GM23338 (cell line): ENCODE results near the gene LIPT1. TPM values are rescaled to one million over a fixed set of nuclear protein-coding genes. Genes with fewer than 3 reads are reported as not detected.
A peak's percentile ranks its signal among the peaks of the same experiment; 100 is the strongest.
"Not testable (repeated sequence)": the region's sequence is repeated elsewhere in the genome, so short reads cannot be mapped to it uniquely, and the experiment has no call there.

Source experiments
- ATAC-seq: fragments of 200-7000 bp; cut with Tn5 transposase; 3 replicates; pipeline ENCODE4 v1.9.1; 2020
- DNase-seq: peaks from one replicate; pipeline ENCODE4 v3.0.0-alpha.2; 2015; ENCODE audit warnings: low spot score
- H2AFZ ChIP-seq: fragments of 200-600 bp; sonication (generic); 2 replicates; pipeline ENCODE4 v1.8.0; 2016; ENCODE audit warnings: antibody characterized with exemption, mild to moderate bottlenecking, moderate library complexity
- H3F3A ChIP-seq: fragments of 200-600 bp; sonication (generic); replicated peaks from 2 replicates; pipeline ENCODE4 v1.8.0; 2017; ENCODE audit warnings: antibody characterized with exemption, mixed run types, low read depth
- H3K27ac ChIP-seq: fragments of 200-600 bp; sonication (generic); 2 replicates; pipeline ENCODE4 v1.6.1; 2016; ENCODE audit warnings: low read depth
- H3K27me3 ChIP-seq: fragments of 200-600 bp; sonication (generic); 2 replicates; pipeline ENCODE4 v1.8.0; 2016; ENCODE audit warnings: mild to moderate bottlenecking, mixed run types, moderate library complexity; ENCODE audit not compliant: insufficient read depth
- H3K36me3 ChIP-seq: fragments of 200-600 bp; sonication (generic); 2 replicates; pipeline ENCODE4 v1.8.0; 2016; ENCODE audit warnings: mild to moderate bottlenecking; ENCODE audit not compliant: insufficient read depth
- H3K4me1 ChIP-seq: fragments of 200-600 bp; sonication (generic); 2 replicates; pipeline ENCODE4 v1.8.0; 2016; ENCODE audit warnings: mild to moderate bottlenecking, moderate library complexity; ENCODE audit not compliant: insufficient read depth
- H3K4me2 ChIP-seq: fragments of 200-600 bp; sonication (generic); 2 replicates; pipeline ENCODE4 v1.7.1; 2017; ENCODE audit warnings: mixed run types
- H3K4me3 ChIP-seq: fragments of 200-600 bp; sonication (generic); 2 replicates; pipeline ENCODE4 v1.6.1; 2016; ENCODE audit warnings: mixed run types
- H3K79me2 ChIP-seq: fragments of 200-600 bp; sonication (generic); replicated peaks from 2 replicates; pipeline ENCODE4 v1.8.0; 2017; ENCODE audit warnings: mild to moderate bottlenecking; ENCODE audit not compliant: insufficient read depth
- H3K9me2 ChIP-seq: fragments of 200-600 bp; sonication (generic); 2 replicates; pipeline ENCODE4 v1.8.0; 2017; ENCODE audit not compliant: insufficient read depth
- H4K20me1 ChIP-seq: fragments of 200-600 bp; sonication (generic); replicated peaks from 2 replicates; pipeline ENCODE4 v1.8.0; 2017; ENCODE audit warnings: mild to moderate bottlenecking; ENCODE audit not compliant: insufficient read depth
- H3K27ac Mint-ChIP-seq: 2 replicates; pipeline ENCODE4 v1.8.0; 2020; ENCODE audit warnings: inconsistent platforms, mild to moderate bottlenecking, moderate library complexity, mixed read lengths
- H3K27me3 Mint-ChIP-seq: 3 replicates; pipeline ENCODE4 v1.8.0; 2022; ENCODE audit warnings: low read depth, mild to moderate bottlenecking, moderate library complexity, mixed read lengths, inconsistent platforms; ENCODE audit not compliant: insufficient read depth, poor library complexity
- H3K36me3 Mint-ChIP-seq: 3 replicates; pipeline ENCODE4 v1.8.0; 2021; ENCODE audit warnings: low read depth, mild to moderate bottlenecking, inconsistent platforms, moderate library complexity, mixed read lengths
- H3K4me1 Mint-ChIP-seq: 3 replicates; pipeline ENCODE4 v1.8.0; 2020; ENCODE audit warnings: mild to moderate bottlenecking, inconsistent platforms, mixed read lengths
- H3K4me3 Mint-ChIP-seq: 3 replicates; pipeline ENCODE4 v1.8.0; 2021; ENCODE audit warnings: moderate library complexity, mild to moderate bottlenecking, inconsistent platforms, mixed read lengths
- H3K9me3 Mint-ChIP-seq: 3 replicates; pipeline ENCODE4 v1.8.0; 2020; ENCODE audit warnings: moderate library complexity, mild to moderate bottlenecking, inconsistent platforms, mixed read lengths
- EZH2 ChIP-seq: fragments of 200-600 bp; sonication (generic); IDR thresholded peaks from one replicate; pipeline ENCODE4 v1.8.0; 2017; ENCODE audit warnings: antibody characterized with exemption, mild to moderate bottlenecking, low read depth; ENCODE audit not compliant: unreplicated experiment
- ZNF114 ChIP-seq: fragments of 250-450 bp; sonication (Bioruptor Pico); IDR thresholded peaks from 2 replicates; pipeline ENCODE4 v1.5.0; 2020; ENCODE audit warnings: mild to moderate bottlenecking, moderate library complexity
- ZNF331 ChIP-seq: fragments of 250-450 bp; sonication (Bioruptor Pico); IDR thresholded peaks from 2 replicates; pipeline ENCODE4 v1.5.0; 2020; ENCODE audit warnings: low read depth, mild to moderate bottlenecking, moderate library complexity
- ZNF462 ChIP-seq: fragments of 250-450 bp; sonication (Bioruptor Pico); IDR thresholded peaks from 2 replicates; pipeline ENCODE4 v1.5.0; 2020; ENCODE audit warnings: mild to moderate bottlenecking, moderate library complexity
- polyA plus RNA-seq: library from polyadenylated mRNA; unstranded; fragments of >200 nt; fragmentation: Nextera tagmentation; extraction: Ambion mirVana; gene quantifications from 2 replicates; pipeline ENCODE4 v1.2.1, GENCODE V29; 2016
- total RNA-seq: library from RNA; depleted of rRNA; stranded (reverse); fragments of >200 nt; shearing (Covaris generic); gene quantifications from 2 replicates; pipeline ENCODE4 v1.2.3, GENCODE V29; 2014
- TF ChIP-seq, protein P1 (sequence below), 2 experiments: fragments of 200-600 bp in 1 of 2; sonication (generic) in 1 of 2; conservative IDR thresholded peaks; 2 replicates each; pipeline versions ENCODE4 v1.5.1 to v1.6.1; 2016 to 2017; ENCODE audit warnings: antibody characterized with exemption in 2 of 2, low read depth in 2 of 2, mild to moderate bottlenecking in 2 of 2, moderate library complexity in 1 of 2

LIPT1 gene
- total and polyA plus RNA-seq, 2 experiments from 2014 or later, result 11.5 to 15.4 TPM

GRCh38 chr2:99188357-99188756 lies 33.6 kb downstream of the LIPT1 start (continued):
- TF ChIP-seq ZNF462 (CRISPR knock-in tag) (no peak), EZH2 (no peak), ZNF114 (CRISPR knock-in tag) (no peak)

GRCh38 chr2:99190548-99190947 lies 35.8 kb downstream of the LIPT1 start:
- Histone ChIP-seq H3K27ac (no peak overlapping the region), H3K27me3 (no peaks in the 10 kb centered on the region), H3K79me2 (peaks cover 48% of the 10 kb centered on the region), H3K4me3 (no peak overlapping the region), H2AFZ (no peak overlapping the region), H3F3A (no peaks in the 10 kb centered on the region), H3K4me1 (no peaks in the 10 kb centered on the region), H3K4me2 (no peak overlapping the region), H3K9me2 (0 out of 2 replicates have a peak, but pooled peaks cover 2% of the 10 kb centered on the region), H3K36me3 (peaks cover 31% of the 10 kb centered on the region), H4K20me1 (peaks cover 15% of the 10 kb centered on the region)
- no peaks in the 10 kb centered on the region for H3K27me3 Mint-ChIP-seq
- ATAC-seq, result no peak
- peaks cover 68% of the 10 kb centered on the region for H3K36me3 Mint-ChIP-seq
- H3K4me1 Mint-ChIP-seq, result no peaks in the 10 kb centered on the region
- no peak for TF ChIP-seq ZNF331 (CRISPR knock-in tag)
- TF ChIP-seq, protein P1, sequence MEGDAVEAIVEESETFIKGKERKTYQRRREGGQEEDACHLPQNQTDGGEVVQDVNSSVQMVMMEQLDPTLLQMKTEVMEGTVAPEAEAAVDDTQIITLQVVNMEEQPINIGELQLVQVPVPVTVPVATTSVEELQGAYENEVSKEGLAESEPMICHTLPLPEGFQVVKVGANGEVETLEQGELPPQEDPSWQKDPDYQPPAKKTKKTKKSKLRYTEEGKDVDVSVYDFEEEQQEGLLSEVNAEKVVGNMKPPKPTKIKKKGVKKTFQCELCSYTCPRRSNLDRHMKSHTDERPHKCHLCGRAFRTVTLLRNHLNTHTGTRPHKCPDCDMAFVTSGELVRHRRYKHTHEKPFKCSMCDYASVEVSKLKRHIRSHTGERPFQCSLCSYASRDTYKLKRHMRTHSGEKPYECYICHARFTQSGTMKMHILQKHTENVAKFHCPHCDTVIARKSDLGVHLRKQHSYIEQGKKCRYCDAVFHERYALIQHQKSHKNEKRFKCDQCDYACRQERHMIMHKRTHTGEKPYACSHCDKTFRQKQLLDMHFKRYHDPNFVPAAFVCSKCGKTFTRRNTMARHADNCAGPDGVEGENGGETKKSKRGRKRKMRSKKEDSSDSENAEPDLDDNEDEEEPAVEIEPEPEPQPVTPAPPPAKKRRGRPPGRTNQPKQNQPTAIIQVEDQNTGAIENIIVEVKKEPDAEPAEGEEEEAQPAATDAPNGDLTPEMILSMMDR (conservative IDR thresholded peaks at IDR 0.05; ENCODE audit: low read depth in 2 of 2), result peak; percentile 35 to 45
- no peak overlapping the region for H3K4me3 Mint-ChIP-seq
- DNase-seq, result peak; percentile 9
- no peaks in the 10 kb centered on the region for H3K9me3 Mint-ChIP-seq
- no peak overlapping the region for H3K27ac Mint-ChIP-seq

DNA sequence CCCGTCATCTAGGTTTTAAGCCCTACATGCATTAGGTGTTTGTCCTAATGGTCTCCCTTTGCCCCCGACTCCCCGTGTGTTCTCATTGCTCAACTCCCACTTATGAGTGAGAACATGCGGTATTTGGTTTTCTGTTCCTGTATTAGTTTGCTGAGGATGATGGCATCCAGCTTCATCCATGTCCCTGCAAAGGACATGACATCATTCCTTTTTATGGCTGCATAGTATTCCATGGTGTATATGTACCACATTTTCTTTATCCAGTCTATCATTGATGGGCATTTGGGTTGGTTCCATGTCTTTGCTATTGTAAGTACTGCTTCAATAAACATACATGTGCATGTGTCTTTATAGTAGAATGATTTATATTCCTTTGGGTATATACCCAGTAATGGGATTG lies 37.6 kb downstream of the LIPT1 start:
- not testable (repeated sequence) for H3K4me3 Mint-ChIP-seq, H3K27me3 Mint-ChIP-seq
- peaks cover 42% of the 10 kb centered on the region for H3K36me3 ChIP-seq

More for the DNA sequence above, 37.6 kb downstream of the LIPT1 start:
- H3K27ac ChIP-seq, ATAC-seq, H3K4me3 ChIP-seq, H3K27ac Mint-ChIP-seq, H3K4me2 ChIP-seq, H3K4me1 Mint-ChIP-seq, H3K9me2 ChIP-seq, H3K9me3 Mint-ChIP-seq, H3F3A ChIP-seq, H3K4me1 ChIP-seq, H2AFZ ChIP-seq, H3K27me3 ChIP-seq, DNase-seq: not testable (repeated sequence)
- H3K79me2 ChIP-seq, result peaks cover 30% of the 10 kb centered on the region
- H3K36me3 Mint-ChIP-seq, result peaks cover 74% of the 10 kb centered on the region
- H4K20me1 ChIP-seq, result peaks cover 17% of the 10 kb centered on the region
